AG08395 (cell line): ENCODE measurements around the gene ZBTB46.
A peak's percentile ranks its signal among the peaks of the same experiment; 100 is the strongest.
"Not testable (repeated sequence)": the region's sequence is repeated elsewhere in the genome, so short reads cannot be mapped to it uniquely, and the experiment has no call there.

ENCODE experiments used
- DNase-seq: peaks from one replicate; pipeline ENCODE4 v3.0.0; 2012; ENCODE audit warnings: mixed read lengths, low spot score

ZBTB46 gene

GRCh38 chr20:63830841-63831588 lies at the start of gene ZBTB46:
Gene ZBTB46, minus strand, starts transcription at chr20:63831264. Its CDS starts 40,507 bp downstream, at chr20:63790757.
- DNase-seq: peak; percentile 93

- no peak for DNase-seq
Measured at GRCh38 chr20:63878899-63879663, 48.0 kb upstream of the ZBTB46 start.

DNA sequence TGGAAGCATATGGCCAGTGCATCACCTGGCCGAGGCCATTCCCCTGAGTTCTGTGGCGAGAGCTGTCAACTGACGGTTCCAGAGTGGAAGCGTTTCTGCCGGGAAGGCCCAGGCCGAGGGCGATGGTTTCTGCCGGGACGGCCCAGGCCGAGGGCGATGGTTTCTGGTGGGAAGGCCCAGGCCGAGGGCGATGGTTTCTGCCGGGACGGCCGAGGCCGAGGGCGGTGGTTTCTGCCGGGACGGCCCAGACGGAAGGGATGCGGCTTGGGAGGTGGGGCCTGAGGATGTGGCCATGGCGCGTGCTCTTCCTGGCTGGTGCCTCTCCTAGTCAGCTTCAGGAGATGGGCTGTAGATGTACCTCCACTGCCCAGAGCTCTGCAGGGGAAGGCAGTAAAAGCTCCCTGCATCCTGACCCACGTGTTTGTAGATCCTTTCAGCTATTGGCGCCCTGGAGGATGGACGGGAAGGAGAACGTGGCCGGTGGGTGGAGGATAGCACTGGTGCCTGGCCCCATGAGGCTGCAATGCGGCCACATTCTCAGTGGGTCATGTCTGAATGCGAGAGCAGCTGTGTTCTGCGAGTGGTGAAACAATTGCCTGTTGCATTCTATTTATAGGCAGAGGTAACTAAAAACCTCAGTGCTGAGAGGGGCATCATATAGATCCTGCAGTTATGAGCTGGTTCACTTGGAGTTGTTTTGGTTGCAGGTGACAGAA lies 46.8 kb upstream of the ZBTB46 start:
- no peak for DNase-seq

DNA sequence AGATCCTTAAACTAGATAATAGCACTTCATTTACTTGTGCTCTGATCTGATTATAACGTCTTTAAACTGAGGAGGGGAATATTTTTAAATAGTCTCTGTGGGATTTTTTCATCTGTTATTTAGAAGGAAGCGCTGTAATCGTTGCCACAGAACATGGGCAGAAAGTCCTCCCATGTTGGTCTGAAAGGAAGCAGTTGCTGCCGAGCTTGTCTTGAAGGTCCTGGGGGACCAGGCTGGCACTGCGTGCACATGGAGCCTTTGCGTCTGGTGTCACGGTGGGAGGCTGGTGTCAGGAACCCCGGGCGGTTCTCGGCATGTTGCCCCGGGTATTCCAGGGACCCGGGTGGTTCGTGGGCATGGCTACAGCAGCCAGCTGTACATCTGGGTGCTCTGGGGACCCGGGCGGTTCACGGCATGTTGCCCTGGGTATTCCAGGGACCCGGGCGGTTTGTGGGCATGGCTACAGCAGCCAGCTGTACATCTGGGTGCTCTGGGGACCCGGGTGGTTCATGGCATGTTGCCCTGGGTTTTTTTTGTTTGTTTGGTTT lies 45.5 kb upstream of the ZBTB46 start:
- no peak for DNase-seq

- DNase-seq: not testable (repeated sequence)
Measured at GRCh38 chr20:63874241-63874640, 43.2 kb upstream of the ZBTB46 start.

DNA sequence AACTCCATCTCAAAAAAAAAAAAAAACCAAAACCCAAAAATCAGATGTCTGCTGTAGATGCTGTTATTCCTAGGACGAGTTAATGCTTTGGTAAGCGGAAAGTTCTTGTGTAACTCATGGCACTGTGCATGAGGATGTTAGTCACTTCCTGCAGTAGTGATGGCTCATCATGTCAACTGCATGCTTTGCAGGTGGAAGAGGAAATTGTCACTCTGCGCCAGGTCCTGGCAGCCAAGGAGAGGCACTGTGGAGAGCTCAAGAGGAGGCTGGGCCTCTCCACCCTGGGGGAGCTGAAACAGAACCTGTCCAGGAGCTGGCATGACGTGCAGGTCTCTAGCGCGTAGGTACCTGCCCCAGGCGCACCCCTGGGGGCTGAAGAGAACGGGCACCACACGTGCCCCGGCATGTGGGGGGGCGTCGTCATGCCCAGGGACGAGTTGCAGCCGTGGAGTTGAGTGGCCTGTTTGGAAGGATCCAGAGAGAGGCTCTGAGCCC lies 42.5 kb upstream of the ZBTB46 start:
- DNase-seq: peak; percentile 68

DNA sequence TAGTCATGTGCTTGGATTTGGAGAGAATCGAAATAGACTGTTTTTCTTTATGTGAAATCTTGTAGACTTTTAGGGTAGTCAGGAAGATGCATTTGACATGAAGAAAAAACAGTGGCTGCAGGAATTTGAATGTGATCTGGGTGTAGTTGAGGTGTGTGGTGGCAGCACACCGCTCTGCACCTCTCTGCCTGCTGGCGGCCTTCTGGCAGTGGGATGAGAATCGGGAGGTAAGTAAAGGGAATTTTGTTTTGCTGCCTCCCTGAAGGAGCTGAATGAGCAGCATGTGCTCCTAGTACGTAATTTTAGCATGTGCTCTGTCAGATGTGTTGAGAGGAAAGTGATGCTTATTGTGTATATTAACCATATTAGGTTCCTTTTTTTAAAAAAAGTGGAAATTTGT lies 37.2 kb upstream of the ZBTB46 start:
- no peak for DNase-seq

DNA sequence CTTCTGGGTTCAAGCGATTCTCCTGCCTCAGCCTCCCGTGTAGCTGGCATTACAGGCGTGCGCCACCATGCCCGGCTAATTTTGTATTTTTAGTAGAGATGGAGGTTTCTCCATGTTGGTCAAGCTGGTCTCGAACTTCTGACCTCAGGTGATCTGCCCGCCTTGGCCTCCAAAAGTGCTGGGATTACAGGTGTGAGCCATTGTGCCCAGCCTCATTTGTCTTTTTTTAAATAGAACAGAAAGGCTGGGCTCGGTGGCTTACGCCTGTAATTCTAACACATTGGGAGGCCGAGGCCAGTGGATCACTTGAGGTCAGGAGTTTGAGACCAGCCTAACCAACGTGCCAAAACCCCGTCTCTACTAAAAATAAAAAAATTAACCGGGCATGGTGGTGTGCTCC lies 36.0 kb upstream of the ZBTB46 start:
- DNase-seq: not testable (repeated sequence)

DNA sequence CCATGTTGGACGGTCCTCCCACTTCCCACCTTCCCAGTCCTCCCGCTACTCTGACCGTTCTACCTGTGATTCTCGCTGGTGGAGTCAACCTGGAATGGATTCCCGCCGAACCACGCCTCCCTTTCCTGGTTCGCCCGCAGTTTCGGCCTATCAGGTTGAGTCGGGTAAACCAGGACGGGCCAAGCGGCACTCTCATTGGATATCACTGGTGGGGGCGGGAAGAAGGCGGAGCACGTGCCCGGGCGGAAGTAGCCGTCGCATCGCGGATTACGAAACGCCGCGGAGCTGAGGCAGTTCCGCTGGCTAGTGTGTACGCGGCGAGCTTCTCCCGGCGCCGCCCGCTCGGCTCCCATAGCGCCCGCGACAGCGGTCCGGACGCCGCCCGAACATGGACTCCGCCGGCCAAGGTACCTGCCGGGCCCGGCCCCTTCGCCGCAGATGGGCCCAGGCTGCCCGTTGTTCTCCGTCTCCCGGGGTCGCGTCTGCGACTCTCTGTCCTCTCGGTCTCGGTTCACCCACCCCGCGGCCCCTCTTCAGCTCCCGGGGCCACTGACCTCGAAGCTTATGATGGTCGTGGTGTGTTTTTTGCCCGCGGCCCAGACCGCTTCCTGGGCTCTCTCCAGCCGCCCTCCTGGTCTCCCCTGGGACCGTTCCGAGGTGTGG lies 34.0 kb upstream of the ZBTB46 start, which contains the start of gene TPD52L2:
Gene TPD52L2 (plus strand): TSS at position 293 of the 663 bp plus-strand sequence. CDS start 96 bp downstream, at position 389.
- DNase-seq: peak; percentile 99

GRCh38 chr20:63864545-63864977 lies 33.5 kb upstream of the ZBTB46 start:
- no peak for DNase-seq

DNA sequence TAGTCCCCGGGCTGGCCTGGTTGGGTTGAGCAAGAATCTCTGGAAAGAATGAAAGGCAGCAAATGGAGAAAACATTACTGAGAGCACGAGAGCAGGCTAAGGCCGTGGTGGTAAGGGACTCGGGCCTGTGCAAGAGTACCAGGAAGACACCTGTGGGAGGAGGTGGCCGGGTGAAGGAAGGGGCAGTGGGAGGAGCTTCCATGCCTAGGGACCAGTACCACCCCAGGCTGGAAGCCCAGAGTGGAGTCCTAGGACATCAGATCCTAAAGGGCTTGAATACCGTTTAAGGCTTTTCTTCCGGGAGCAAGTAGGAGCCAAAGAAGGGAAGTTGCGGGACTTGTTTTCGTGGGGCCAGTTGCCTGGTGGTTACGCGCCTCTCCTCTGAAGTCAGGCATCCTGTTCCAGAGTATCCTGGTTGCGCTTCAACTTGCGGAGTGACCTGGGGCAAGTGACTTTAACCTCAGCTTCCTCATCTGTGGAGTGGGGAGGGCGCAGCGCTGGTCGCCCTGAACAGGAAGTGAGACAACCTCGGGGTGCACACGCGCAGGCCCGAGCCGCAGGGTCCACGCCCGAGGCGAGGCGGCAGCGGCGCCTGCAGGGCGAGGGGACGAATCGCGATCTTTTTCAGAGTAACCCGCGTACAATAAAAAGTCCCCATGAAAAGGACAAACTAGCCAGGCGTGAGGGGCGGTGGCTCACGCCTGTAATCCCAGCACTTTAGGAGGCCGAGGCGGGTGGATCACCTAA lies 32.9 kb upstream of the ZBTB46 start:
- peak; percentile 89 for DNase-seq

DNA sequence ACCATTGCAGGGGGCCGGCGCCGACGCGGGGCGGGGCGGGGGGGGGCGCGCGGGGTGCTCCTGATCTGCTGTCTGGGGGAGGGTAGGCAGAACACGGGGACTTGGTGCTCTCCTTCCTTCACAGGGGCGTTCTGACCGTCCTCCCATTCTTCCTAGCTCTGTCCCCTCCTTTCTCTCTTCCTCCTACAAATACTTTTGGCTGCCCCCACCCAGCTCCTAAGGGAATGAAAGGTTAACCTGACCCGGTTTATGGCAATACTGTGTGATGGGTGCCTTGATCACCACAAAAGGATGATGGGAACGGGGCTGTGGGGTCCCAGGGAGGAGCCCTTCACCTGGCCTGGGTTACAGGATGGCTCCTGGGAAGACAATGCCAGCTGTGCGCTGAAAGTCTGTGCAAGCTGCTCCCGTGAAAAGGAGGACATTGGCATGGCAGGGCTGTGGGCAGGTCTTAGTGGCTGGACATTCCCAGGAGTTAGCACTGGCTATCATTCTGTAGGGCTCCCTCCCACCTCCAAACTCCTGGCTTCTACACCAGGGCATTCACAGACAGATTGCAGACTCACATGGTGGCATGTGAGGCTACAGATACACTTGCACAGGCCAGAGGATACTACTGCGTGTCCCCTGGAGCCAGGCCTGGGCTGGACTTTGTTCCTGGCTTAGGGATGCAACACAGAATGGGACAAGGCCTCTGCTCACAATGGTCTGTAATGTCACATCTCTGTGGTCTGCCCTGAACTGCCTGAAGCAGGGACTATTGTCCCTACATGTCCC lies 32.1 kb upstream of the ZBTB46 start:
- DNase-seq: no peak

- DNase-seq: no peak
Measured at GRCh38 chr20:63861981-63862901, 31.2 kb upstream of the ZBTB46 start.

DNA sequence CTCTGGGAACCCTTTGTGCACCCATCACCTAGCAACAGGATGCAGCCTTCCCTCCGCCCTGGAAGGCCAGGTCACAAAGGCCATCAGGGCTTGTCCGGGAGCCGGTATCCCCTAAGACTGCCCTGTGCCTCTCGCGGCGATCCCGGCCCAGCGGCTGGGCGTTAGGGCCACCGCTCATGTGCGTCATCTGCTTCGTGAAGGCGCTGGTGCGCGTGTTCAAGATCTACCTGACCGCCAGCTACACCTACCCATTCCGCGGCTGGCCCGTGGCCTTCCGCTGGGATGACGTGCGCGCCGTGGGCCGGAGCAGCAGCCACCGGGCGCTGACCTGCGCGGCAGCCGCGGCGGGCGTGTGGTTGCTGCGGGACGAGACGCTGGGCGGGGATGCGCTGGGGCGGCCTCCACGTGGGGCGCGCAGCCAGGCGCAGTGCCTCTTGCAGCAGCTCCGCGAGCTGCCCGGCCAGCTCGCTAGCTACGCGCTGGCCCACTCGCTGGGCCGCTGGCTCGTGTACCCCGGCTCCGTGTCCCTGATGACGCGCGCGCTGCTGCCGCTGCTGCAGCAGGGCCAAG lies 30.4 kb upstream of the ZBTB46 start, which contains the start of gene ABHD16B:
Gene ABHD16B (plus strand): TSS at position 134 of the 570 bp plus-strand sequence. CDS start 43 bp downstream, at position 177.
- no peak for DNase-seq

DNA sequence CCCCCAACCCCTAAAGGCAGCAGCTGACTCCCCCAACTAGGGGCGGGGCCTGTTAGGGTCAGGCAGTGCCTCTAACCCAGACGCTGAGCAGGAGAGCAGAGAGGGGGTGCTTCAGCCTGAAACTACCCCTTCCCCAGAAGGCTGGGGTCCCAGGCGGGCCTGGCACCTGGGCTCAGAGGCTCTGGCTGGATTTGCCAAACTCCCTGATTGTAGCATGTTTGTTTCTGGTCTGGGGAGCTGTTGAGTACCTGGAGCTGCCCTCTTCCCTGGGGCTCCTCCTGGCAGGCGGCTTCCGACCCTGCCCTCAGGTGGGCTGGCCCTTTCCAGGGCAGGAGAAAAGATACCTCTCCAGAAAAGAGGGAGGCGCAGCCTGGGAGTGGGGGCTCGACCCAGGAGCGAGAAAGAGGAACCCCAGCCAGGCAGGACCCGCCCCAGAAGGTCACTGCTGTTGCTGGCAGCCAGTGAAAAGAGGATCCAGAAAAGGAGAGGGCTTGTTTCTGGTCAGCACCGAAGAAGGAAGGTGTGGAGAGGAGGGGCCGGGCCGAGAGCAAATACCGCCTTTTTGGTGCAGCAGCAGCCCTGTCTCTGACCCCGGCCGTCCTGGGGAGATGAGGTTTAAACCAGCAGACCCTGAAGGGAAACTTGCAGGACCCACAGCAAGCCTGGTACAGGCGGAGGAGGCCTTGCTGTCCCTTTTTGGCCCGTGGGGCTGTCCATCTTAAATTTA lies 29.4 kb upstream of the ZBTB46 start:
- DNase-seq: no peak

GRCh38 chr20:63859166-63859699 lies 28.2 kb upstream of the ZBTB46 start:
- no peak for DNase-seq
